CD4-positive, alpha-beta T cell treated with Interleukin-1 beta for 1 hour (primary cell): ENCODE measurements around the gene COTL1.

Source experiments
- DNase-seq, 2 donors: peaks; one replicate each; pipeline ENCODE4 v3.0.0-alpha.2; 2020 to 2022

Gene COTL1

GRCh38 chr16:84613408-84614072 lies 4.3 kb downstream of the COTL1 start:
- no peak for DNase-seq

- no peak for DNase-seq
These were observed 5.2 kb downstream of the COTL1 start for GRCh38 chr16:84612686-84613085.

GRCh38 chr16:84611041-84611440 lies 6.8 kb downstream of the COTL1 start:
- no peak for DNase-seq

DNA sequence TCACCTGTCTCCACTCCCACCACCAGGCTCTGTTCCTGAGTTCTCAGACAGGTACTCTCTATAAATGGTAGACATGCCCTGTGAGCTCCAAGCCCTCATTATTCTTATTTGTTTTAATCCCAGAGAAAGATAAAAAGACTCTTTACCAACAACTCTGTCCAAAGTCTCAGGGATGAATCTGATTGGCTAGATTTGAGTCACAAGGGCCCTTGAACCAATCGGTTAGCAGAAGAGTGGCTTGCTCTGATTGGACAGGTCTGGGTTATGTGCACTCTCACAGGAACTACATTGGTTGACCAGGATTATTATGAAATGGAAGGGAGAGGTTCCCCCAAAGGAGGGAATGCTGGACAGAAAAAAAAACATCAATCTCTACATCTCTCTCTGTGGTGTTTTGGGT lies 7.5 kb downstream of the COTL1 start:
- no peak for DNase-seq

DNA sequence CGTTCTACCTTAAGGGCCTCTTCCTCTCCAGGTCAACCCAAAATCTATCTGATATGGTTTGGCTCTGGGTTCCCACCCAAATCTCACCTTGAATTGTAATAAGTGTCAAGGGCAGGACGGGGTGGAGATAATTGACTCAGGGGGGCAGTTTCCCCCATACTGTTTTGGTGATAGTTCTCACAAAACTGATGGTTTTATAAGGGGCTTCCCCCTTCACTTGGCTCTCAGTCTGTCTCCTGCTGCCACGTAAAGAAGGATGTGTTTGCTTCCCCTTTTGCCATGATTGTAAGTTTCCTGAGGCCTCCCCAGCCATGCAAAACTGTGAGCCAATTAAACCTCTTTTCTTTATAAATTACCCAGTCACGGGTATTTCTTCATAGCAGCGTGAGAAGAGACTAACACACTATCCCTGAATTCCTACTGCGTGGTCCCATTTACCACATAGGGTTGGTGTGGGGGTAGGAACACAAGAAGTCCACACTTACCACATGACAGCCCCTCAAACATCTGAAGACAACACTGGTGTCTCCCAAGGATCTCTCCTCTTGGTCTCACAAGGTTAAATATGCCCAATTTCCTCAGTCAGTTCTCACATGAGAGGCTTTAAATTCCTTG lies 8.2 kb downstream of the COTL1 start:
- DNase-seq: no peak

GRCh38 chr16:84608282-84608681 lies 9.6 kb downstream of the COTL1 start:
- peak; percentile 39 to 58 for DNase-seq

DNA sequence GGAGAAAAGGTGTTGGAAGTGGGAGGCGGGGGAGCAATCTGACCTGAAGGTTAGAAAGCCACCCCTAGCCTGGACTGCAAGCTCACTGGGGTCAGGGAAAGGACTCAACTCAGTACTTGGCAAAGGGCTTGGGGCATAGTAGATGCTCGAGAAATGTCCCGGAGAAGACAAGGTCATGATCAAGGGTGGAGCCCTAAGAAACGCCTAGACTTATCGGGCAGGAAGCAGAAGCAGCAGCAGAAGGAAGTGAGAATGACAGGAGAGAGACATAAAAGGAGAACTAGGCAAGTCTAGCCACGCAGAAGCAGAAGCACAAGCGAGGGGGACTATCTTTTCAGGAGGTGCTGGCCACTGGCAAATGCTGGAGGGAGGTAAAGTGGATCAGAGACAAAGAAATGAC lies 10.2 kb downstream of the COTL1 start:
- peak; percentile 52 to 70 for DNase-seq

DNA sequence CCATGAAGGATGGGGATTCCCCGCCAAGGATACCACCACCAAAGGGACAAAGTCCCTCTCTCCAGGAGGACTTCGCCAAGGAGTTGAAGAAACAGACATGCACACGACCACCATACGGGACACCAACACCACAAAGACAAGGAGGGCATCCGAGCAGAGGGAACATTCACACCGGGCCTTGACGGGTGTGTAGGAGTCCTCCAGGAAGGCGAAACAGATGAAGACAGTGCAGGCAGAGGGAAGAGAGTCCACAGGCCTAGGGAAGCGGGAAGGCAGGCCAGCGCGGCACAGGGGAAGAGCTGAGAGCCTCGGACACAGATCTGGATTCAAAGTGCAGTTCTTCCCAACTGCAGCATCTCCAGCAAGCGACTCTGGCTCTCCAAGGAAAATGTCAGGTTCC lies 10.8 kb downstream of the COTL1 start:
- no peak for DNase-seq

GRCh38 chr16:84606081-84606875 lies 11.6 kb downstream of the COTL1 start:
- peak in 1 of 2 donors; percentile 47 for DNase-seq

GRCh38 chr16:84605339-84605848 lies 12.5 kb downstream of the COTL1 start:
- DNase-seq: no peak

- no peak for DNase-seq
These were observed 13.3 kb downstream of the COTL1 start for GRCh38 chr16:84604477-84605013.

DNA sequence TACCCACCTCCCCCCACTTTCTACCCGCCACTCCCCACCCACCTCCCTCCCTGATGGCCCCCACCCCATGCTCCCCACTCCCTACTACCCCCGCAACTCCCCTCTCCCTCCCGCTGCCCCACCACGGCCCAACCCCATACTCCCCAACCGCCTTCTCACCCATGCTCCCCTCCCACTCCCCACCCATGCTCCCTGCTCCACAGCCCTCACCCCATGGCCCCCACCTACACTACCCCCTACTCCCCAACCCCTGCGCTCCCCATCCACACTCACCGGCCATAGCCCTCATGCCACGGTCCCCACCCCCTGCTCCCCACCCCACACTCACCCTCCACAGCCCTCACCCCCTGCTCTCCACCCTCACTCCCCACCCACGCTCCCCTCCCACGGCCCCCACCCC lies 13.9 kb downstream of the COTL1 start:
- DNase-seq: no peak

- DNase-seq: peak in 1 of 2 donors; percentile 73
These were observed 14.6 kb downstream of the COTL1 start for GRCh38 chr16:84603140-84603816.

DNA sequence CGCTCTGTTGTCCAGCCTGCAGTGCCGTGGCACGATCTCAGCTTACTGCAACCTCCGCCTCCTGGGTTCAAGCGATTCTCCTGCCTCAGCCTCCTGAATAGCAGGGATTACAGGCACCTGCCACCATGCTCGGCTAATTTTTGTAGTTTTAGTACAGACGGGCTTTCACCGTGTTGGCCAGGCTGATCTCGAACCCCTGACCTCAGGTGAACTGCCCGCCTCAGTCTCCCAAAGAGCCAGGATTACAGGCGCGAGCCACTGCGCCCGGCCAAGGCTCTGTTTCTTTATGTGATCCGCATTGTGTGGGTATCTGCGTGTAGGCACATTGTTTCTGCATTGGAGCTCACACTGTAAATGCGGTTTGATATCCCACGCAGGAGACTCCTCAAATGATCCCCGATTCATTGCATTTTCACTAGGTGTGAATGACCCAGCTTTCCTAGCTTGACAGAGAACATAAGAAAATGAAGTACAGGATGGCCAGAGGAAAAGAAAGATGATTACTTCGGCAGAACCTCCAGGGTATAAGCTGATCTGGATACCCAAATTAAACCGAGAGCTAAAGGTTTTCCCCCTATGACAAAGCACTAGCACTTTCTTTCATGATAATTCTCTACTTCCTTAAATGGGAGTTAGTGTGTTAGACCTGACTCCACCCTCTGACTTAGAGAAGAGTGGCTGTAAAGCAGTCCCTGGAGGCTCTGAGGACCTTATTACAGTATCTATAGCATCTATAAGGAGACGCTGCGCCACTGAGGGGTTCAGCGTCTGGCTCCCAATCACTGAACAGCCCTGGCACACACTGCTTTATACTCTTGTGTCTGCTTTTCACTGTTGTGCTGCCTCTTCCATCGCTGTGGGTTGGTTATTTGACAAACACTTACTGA lies 17.3 kb downstream of the COTL1 start:
- DNase-seq: peak in 1 of 2 donors; percentile 69

DNA sequence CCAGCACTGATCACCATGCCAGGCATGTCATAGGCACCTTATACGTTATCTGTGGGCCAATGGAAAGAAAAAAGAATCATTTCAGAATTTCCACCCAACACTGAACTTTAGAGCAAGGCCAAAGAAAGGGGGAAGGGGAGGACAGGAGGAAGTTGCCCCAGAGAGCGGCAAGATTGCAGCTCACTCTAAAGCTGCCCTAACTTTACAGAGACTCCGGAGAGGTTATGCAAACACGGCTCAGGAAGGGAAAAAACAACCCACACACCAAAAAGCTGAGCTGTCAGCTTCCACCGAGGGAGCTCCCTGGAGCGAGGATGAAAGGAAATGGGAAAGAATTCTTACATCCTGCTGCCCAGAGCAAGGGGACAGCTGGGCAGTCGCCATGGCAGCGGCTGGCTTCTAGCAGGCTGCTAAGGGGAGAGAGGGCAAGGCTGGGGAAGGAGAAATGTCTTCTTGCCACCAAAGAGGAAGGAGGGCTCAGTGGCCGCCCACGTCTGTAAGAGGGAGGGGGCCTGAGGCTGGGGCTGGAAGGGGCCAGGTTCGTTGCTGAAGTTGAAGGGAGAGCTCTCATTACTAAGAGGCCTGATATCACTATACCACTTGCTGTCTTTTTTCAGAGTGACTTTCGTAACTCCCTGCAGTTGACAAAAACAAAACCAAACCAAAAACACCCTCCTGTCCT lies 18.2 kb downstream of the COTL1 start:
- peak; percentile 54 to 62 for DNase-seq

GRCh38 chr16:84598360-84598759 lies 19.5 kb downstream of the COTL1 start:
- no peak for DNase-seq

DNA sequence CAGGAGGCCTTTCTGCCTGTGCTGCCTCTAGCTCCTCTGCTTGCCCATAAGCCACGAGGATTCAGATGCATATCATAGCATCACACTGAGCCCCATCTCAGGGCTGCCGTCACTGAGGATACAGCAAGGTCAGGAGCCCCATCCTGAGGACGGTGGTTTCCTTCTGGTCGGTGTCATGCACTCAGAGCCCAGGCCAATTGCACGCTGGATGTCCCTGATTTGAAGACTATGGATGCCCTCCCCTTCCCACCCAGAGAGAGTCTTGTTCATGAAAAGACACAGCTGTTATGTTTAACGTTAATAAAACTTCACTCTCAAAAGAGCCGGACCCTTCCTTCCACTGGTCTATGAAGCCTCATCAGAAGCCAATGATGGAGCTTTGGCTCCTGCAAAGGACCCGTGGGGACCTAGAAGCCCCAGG lies 19.9 kb downstream of the COTL1 start:
- DNase-seq: peak; percentile 44 to 54

DNA sequence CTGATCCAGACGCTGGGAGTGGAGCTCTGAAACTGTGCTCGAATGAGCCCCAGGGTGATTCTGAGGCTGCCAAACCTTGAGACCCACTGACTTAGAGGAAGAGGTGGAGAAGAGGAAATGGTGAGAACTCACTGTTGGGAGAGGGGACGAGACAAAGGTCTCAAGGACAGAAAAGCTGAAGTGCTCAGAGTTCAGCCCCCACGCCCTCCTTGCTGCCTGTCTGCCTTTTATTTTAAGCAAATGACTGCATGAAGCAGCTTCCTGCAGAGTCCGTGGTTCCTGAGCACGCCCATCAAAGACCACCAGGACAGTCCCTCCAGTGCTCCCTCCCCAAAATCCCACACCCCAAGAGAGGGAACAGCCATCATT lies 20.4 kb downstream of the COTL1 start:
- DNase-seq: peak in 1 of 2 donors; percentile 46

DNA sequence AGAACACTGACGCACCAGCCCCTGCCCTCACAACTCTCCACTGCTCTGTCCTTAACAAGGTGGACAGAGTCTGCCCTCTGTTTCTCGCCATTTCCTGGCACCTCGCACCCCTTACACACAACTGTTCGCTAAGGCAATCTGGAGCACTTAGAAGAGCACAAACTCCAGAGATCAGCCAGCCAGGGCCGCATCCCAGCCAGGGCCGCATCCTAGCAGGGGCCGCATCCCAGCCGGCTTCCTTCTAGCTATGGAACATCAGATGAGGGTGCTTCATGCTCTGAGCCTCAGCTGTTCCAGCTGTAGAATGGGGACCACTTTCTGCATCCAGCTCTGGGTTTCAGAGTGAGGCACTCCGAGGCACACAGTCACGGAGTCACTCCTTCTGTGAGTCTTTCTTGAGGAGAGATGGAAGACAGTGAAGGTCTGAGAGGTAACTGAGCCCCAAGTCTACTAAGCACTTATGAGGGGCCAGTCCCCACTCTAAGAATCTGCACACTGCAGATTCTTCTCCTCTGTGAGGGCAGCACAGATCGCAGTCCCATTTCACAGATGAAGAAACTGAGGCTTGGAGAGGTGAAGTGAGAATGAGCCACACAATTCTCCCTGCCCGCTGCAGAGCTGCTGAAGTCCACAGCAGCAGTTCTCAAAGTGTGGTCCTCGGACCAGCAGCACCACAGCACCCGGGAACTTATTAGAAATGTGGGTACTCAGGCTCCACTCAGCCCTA lies 20.9 kb downstream of the COTL1 start:
- no peak for DNase-seq

- no peak for DNase-seq
These were observed 21.7 kb downstream of the COTL1 start for GRCh38 chr16:84596161-84596560.
